Liver (tissue), 9 donors: ENCODE data around the gene OGDHL. TPM values are rescaled to one million over a fixed set of nuclear protein-coding genes. Genes with fewer than 3 reads are reported as not detected.

Source experiments
- DNase-seq: peaks from one replicate; pipeline ENCODE4 v3.0.0-alpha.2; 2017; ENCODE audit warnings: low spot score
- H3K27ac ChIP-seq, 2 donors: one replicate each; pipeline ENCODE4 v1.7.0; 2013; ENCODE audit warnings: inconsistent platforms in 2 of 2, low read length in 2 of 2, control low read depth in 1 of 2, low read depth in 1 of 2, mild to moderate bottlenecking in 1 of 2
- H3K27me3 ChIP-seq, 4 donors: one replicate each; pipeline versions ENCODE4 v1.6.1 to v1.7.0; 2013; ENCODE audit warnings: low read length in 3 of 4, inconsistent platforms in 1 of 4, mild to moderate bottlenecking in 1 of 4, moderate library complexity in 1 of 4; ENCODE audit not compliant: control insufficient read depth in 4 of 4, insufficient read depth in 4 of 4
- H3K36me3 ChIP-seq, 4 donors: one replicate each; pipeline versions ENCODE4 v1.6.1 to v1.7.0; 2013; ENCODE audit warnings: low read length in 3 of 4, mild to moderate bottlenecking in 3 of 4, low read depth in 1 of 4, moderate library complexity in 1 of 4; ENCODE audit not compliant: control insufficient read depth in 4 of 4, insufficient read depth in 3 of 4
- H3K4me1 ChIP-seq, 4 donors: one replicate each; pipeline versions ENCODE4 v1.6.1 to v1.7.0; 2013; ENCODE audit warnings: low read length in 3 of 4, mild to moderate bottlenecking in 3 of 4, moderate library complexity in 1 of 4; ENCODE audit not compliant: control insufficient read depth in 4 of 4, insufficient read depth in 4 of 4
- H3K4me3 ChIP-seq, 3 donors: one replicate each; pipeline versions ENCODE4 v1.6.1 to v1.7.0; 2013; ENCODE audit warnings: low read length in 3 of 3, control low read depth in 1 of 3, low read depth in 1 of 3, mild to moderate bottlenecking in 1 of 3
- H3K9ac ChIP-seq, 2 donors: one replicate each; pipeline ENCODE4 v1.7.0; 2013; ENCODE audit warnings: low read length in 2 of 2, mild to moderate bottlenecking in 2 of 2, moderate library complexity in 2 of 2, control low read depth in 1 of 2, low read depth in 1 of 2
- H3K9me3 ChIP-seq, 4 donors: one replicate each; pipeline versions ENCODE4 v1.6.1 to v1.7.0; 2013; ENCODE audit warnings: low read length in 3 of 4; ENCODE audit not compliant: control insufficient read depth in 4 of 4
- ATF3 ChIP-seq: IDR thresholded peaks from 2 replicates; pipeline ENCODE4 v1.6.1; 2016; ENCODE audit warnings: antibody characterized with exemption
- CTCF ChIP-seq: fragments of 150-350 bp; IDR thresholded peaks from 2 replicates; pipeline ENCODE4 v1.5.1; 2017; ENCODE audit warnings: improper control_type of control experiment, low read depth, low read length; ENCODE audit not compliant: missing input control
- EGR1 ChIP-seq, 2 donors: IDR thresholded peaks; 2 replicates each; pipeline ENCODE4 v1.6.1; 2016 to 2018; ENCODE audit warnings: antibody characterized with exemption in 2 of 2, low read depth in 2 of 2
- FOXA1 ChIP-seq: IDR thresholded peaks from 2 replicates; pipeline ENCODE4 v1.6.1; 2016; ENCODE audit warnings: antibody characterized with exemption
- FOXA2 ChIP-seq: IDR thresholded peaks from 2 replicates; pipeline ENCODE4 v1.6.1; 2016; ENCODE audit warnings: antibody characterized with exemption
- GABPA ChIP-seq, 2 donors: IDR thresholded peaks in 1 of 2; conservative IDR thresholded peaks in 1 of 2; 2 replicates each; pipeline ENCODE4 v1.6.1; 2016; ENCODE audit warnings: antibody characterized with exemption in 2 of 2, mild to moderate bottlenecking in 1 of 2, moderate library complexity in 1 of 2
- HNF4A ChIP-seq, 2 donors: conservative IDR thresholded peaks; 2 replicates each; pipeline ENCODE4 v1.6.1; 2016; ENCODE audit warnings: antibody characterized with exemption in 2 of 2, mild to moderate bottlenecking in 2 of 2
- HNF4G ChIP-seq: IDR thresholded peaks from 2 replicates; pipeline ENCODE4 v1.6.1; 2016; ENCODE audit warnings: antibody characterized with exemption
- JUND ChIP-seq, 2 donors: IDR thresholded peaks; 2 replicates each; pipeline ENCODE4 v1.6.1; 2016; ENCODE audit warnings: antibody characterized with exemption in 2 of 2
- MAX ChIP-seq: IDR thresholded peaks from 2 replicates; pipeline ENCODE4 v1.6.1; 2016; ENCODE audit warnings: antibody characterized with exemption
- NR2F2 ChIP-seq: IDR thresholded peaks from 2 replicates; pipeline ENCODE4 v1.6.1; 2016; ENCODE audit warnings: antibody characterized with exemption
- RAD21 ChIP-seq, 2 donors: IDR thresholded peaks; 2 replicates each; pipeline ENCODE4 v1.6.1; 2016; ENCODE audit warnings: antibody characterized with exemption in 2 of 2, mild to moderate bottlenecking in 2 of 2
- RXRA ChIP-seq, 2 donors: IDR thresholded peaks; 2 replicates each; pipeline ENCODE4 v1.6.1; 2017 to 2018; ENCODE audit warnings: antibody characterized with exemption in 2 of 2, mild to moderate bottlenecking in 1 of 2
- SP1 ChIP-seq: IDR thresholded peaks from 2 replicates; pipeline ENCODE4 v1.6.1; 2018; ENCODE audit warnings: antibody characterized with exemption, mild to moderate bottlenecking
- TAF1 ChIP-seq: conservative IDR thresholded peaks from 2 replicates; pipeline ENCODE4 v1.6.1; 2016; ENCODE audit warnings: antibody characterized with exemption, mild to moderate bottlenecking
- YY1 ChIP-seq: IDR thresholded peaks from 2 replicates; pipeline ENCODE4 v1.6.1; 2016; ENCODE audit warnings: antibody characterized with exemption, mild to moderate bottlenecking
- ZBTB33 ChIP-seq: IDR thresholded peaks from 2 replicates; pipeline ENCODE4 v1.6.1; 2016; ENCODE audit warnings: antibody characterized with exemption
- WGBS: extraction: QIAGEN DNeasy Blood & Tissue Kit; methylation state at CpG from one replicate; pipeline ENCODE4 v1.1.7; 2013; 5-methylcytosine and 5-hydroxymethylcytosine counted together
- polyA plus RNA-seq, 2 donors: library from polyadenylated mRNA; stranded (reverse) in 1 of 2; unstranded in 1 of 2; fragments of 200-250 nt in 1 of 2; fragments of >200 nt in 1 of 2; fragmentation: Nextera tagmentation in 1 of 2; extraction: Ambion mirVana in 1 of 2; gene quantifications; one replicate each; pipeline versions ENCODE4 v1.2.1 to v1.2.3, GENCODE V29; 2013 to 2015
- total RNA-seq, 2 donors: library from RNA; depleted of rRNA; stranded (reverse); fragments of >200 nt; gene quantifications; one replicate each; pipeline ENCODE4 v1.2.3, GENCODE V29; 2014
- donor health status: healthy.
- donor health status: healthy.
- donor health status: healthy.
- donor health status: healthy.
- donor health status: healthy.

OGDHL gene
- total and polyA plus RNA-seq, 4 donors: 5.2 to 67.9 (median 49.7) TPM

GRCh38 chr10:49758249-49758930, 3.7 kb downstream of the OGDHL start:
- Histone ChIP-seq H3K9ac (no peak overlapping the region), H3K27ac (no peak overlapping the region), H3K36me3 (peaks cover 3 to 22% (median 14%) of the 10 kb centered on the region in 4 donors), H3K27me3 (no peaks in the 10 kb centered on the region), H3K4me3 (no peak overlapping the region), H3K4me1 (peaks cover 13 to 34% (median 25%) of the 10 kb centered on the region in 4 donors), H3K9me3 (no peaks in the 10 kb centered on the region)
- DNase-seq: no peak
- TF ChIP-seq EGR1 (IDR thresholded peaks at IDR 0.05; ENCODE audit: low read depth in 2 of 2): no peak
- TF ChIP-seq TAF1: no peak
- TF ChIP-seq FOXA1: no peak
- no peak for TF ChIP-seq SP1
- no peak for TF ChIP-seq HNF4G
- no peak for TF ChIP-seq YY1
- no peak for TF ChIP-seq FOXA2
- no peak for TF ChIP-seq ATF3
- no peak for TF ChIP-seq ZBTB33
- WGBS: 90% methylated on average over 15 of the region's 15 CpGs

GRCh38 chr10:49756641-49757040, 5.5 kb downstream of the OGDHL start:
- no peak for DNase-seq
- Histone ChIP-seq H3K36me3 (peaks cover 8 to 31% (median 23%) of the 10 kb centered on the region in 4 donors), H3K9me3 (no peaks in the 10 kb centered on the region), H3K27ac (no peak overlapping the region), H3K4me1 (peaks cover 13 to 33% (median 22%) of the 10 kb centered on the region in 4 donors), H3K4me3 (no peak overlapping the region), H3K9ac (no peak overlapping the region), H3K27me3 (no peaks in the 10 kb centered on the region)
- no peak for TF ChIP-seq JUND (IDR thresholded peaks at IDR 0.05)
- no peak for TF ChIP-seq EGR1 (IDR thresholded peaks at IDR 0.05; ENCODE audit: low read depth in 2 of 2)
- no peak for TF ChIP-seq HNF4G
- no peak for TF ChIP-seq GABPA (IDR thresholded peaks at IDR 0.05 in 1 of 2, conservative IDR thresholded peaks at IDR 0.05 in 1 of 2)
- TF ChIP-seq RXRA (IDR thresholded peaks at IDR 0.05): no peak
- no peak for TF ChIP-seq FOXA1
- TF ChIP-seq HNF4A (conservative IDR thresholded peaks at IDR 0.05): no peak
- no peak for TF ChIP-seq NR2F2
- TF ChIP-seq CTCF: no peak
- TF ChIP-seq RAD21 (IDR thresholded peaks at IDR 0.05): no peak
- no peak for TF ChIP-seq MAX
- no peak for TF ChIP-seq TAF1
- 90% methylated on average over 6 of the region's 6 CpGs for WGBS
